HG02571 (cell line): ENCODE measurements around the gene CDC27.
"Not testable (repeated sequence)": the region's sequence is repeated elsewhere in the genome, so short reads cannot be mapped to it uniquely, and the experiment has no call there.

Experiments
- ATAC-seq: cut with Tn5 transposase; IDR thresholded peaks from one replicate; pipeline ENCODE4 v1.9.1; 2021; ENCODE audit warnings: mild to moderate bottlenecking, moderate library complexity; ENCODE audit not compliant: unreplicated experiment

Gene CDC27

DNA sequence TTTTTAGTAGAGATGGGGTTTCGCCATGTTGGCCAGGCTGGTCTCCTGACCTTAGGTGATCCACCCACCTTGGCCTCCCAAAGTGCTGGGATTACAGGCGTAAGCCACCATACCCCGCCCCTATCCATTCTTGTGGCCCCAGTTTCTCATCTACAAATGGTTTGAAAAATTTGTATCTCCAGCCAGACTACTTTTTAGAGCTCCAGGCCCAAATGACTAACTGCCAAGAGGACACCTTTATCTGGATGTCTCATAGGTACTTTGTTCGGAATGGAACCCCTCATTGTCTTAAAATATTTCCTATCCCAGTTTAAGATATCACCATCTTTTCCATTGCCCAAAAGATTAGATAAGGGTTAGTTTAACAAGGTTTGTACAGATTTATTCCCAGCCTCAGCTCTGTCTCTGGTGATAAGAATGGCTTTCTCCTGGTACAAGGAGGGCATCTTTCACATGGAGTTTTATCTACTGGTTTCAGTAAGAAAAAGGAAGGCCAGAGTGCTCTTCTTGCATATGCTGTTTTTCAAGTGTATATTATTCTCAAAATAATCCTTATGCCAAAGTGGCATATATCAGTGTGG lies 4.9 kb upstream of the CDC27 start:
- no peak for ATAC-seq

DNA sequence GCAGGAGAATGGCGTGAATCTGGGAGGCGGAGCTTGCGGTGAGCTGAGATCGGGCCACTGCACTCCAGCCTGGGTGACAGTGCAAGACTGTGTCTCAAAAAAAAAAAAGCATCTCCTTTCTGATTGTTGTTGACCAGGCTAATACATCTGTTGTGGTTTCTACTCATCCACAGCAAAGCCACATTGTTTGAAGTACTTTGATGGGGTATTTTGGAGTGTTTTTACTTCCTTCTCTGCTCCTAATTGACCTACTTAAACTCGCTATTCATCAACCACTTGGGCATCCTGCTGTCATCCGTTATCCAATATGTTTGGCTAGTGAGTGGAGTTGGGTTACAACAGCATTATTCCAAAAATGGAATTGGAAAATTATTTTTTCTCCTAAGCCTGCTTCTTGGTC lies 3.5 kb upstream of the CDC27 start:
- no peak for ATAC-seq

DNA sequence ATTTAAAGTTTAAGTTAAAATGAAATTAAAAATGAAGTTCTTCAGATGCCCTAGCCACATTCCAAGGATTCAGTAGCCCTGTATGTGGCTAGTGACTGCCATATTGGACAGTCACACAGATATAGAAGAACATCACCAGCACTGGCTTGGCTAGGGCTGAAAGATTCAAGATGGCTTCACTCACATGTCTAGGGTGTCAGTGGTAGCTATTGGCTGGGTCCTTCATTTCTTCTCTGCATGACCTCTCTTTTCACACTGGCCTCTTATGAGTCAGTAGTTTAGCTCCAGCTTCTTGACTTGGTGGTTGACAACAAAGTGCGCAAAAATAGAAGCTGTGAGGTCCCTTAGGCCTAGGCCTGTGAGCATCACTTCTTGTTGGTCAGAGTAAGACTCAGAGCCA lies 1.7 kb upstream of the CDC27 start:
- no peak for ATAC-seq

DNA sequence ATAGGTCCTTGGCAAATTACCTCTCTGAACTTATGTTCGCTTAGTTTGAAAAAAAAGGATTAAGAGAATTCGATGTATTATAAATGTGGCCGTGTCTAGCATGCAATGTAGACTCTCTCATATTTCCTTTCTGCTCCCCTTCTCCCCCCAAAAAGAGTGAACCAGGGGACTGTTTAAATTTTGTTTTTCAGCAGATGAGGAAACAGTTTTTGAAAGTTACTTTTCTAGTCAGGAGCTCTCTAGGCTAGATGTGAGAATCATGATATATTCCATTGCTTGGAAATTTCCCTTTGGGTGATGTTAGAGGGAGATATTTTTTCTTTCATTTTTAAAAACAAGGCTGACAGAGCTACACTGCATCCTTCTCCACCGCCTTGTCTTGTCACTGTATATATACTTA lies 1.1 kb upstream of the CDC27 start:
- ATAC-seq: no peak

DNA sequence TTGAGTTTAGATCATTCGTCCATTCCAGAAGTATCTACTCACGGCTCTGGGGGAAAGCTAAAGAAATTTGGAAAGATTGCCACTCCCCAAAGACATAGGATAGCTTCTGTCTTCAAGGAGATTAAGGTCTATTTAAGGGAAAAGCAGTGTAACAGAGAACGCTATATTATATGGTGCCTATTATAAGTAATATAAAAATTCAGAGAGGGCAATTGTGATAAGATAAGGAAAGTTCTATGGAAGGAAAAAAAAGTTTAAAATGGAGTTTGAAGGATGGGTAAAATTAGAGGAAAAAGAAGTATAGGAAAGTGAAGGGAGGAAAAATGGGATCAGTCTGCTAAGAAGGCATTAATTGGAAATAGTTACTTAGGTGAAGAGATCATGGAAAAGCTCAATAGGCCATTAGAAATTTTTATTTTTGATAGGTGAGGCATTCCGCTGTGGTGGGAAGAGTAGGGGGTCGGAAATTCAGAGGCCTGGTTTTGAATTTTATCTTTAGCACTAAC lies 690 bp upstream of the CDC27 start:
- ATAC-seq: no peak

DNA sequence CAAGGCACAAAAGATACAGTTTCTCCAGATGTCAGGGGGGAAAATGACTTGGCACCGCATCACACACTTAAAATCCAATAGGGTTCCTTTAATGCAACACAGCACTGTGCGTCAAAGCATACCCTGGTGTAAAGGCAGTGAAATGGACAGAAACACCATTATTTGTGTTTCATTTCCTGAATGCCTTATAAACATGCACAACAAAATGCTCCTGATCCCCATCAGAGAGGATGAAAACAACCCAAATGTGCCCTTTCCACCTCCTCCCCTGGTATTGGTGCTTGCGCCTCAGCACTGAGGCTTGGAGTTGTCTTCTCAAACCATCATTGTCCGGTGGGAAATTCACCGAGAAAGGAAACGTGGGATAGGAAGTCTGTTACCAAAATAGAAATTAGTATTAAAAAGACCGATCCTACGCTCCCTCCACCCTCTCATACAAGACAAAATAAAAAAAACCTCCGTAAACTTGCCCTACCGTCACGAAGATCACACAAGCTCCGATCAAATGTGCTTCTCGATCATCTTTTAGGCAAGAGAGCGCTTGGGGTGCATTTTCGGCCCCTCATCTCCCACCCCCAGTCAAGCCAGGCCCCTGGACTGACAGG lies 722 bp downstream of the CDC27 start:
- no peak for ATAC-seq

DNA sequence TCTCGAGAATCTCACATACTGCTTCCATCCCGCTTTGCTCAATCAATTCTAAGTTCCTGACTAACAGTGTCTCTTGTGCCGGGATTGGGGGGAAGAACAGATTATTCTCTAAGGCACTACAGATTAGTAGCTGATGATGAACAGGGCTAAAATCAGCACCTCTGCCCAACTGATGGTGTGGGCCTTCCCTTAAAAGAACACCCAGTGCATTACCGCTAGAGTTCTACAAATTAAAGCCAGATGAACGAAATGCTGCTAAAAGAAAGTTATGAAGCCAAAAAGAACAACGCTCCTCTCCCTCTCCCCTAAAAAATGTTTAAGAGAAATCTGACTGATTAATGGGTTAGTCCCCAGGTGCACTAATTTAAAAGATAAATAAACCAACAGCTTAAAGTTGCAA lies 4.4 kb downstream of the CDC27 start:
- ATAC-seq: no peak

DNA sequence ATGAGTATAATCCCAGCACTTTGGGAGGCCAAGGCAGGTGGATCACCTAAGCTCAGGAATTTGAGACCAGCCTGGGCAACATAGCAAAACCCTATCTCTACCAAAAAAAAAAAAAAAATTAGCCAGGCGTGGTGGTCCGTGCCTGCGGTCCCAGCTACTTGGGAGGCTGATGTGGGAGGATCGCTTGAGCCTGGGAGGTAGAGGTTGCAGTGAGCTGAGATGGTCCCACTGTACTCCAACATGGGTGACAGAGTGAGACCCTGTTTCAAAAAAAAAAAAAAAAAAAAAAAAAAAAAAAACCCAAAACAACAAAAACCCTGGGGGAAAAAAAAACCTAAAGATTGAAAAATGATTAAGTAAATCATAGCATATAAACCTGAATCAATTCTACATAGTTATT lies 8.1 kb downstream of the CDC27 start:
- ATAC-seq: not testable (repeated sequence)

DNA sequence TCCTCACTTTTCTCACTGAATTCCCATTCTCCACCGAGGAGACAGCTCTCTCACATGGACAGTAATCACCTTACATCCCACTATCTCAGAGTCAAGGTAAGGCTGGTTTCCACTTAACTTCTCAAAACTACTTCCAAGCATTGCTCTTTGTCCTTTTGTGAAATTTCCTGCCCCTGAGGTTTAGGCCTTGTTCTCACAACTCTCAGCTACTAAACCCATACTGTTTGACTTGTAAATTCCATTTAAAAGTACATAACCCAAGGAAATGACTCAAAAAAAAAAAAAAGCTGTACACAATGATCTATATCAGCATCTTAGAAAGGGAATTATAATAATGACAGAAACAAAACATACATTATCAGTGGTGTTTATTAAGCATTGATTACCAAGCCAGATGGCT lies 8.8 kb downstream of the CDC27 start:
- ATAC-seq: no peak

DNA sequence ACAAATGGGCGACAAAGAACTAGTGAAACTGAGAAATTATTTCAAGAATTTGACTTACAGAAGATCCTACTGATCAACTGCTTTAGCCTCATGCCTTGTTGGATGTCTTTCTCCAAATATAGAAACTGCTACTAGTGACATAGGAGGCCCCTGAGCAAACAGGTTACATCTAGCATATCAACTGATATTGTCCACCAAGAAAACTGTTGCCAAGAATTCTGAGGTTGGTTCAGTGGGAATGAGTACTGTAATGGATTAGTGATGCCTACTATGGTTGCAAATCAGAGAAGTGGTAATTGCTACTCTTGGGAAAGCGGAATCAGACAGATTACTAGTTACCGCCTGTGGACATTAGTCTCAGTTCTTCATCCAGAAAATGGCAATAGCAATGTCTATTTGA lies 10.0 kb downstream of the CDC27 start:
- no peak for ATAC-seq

DNA sequence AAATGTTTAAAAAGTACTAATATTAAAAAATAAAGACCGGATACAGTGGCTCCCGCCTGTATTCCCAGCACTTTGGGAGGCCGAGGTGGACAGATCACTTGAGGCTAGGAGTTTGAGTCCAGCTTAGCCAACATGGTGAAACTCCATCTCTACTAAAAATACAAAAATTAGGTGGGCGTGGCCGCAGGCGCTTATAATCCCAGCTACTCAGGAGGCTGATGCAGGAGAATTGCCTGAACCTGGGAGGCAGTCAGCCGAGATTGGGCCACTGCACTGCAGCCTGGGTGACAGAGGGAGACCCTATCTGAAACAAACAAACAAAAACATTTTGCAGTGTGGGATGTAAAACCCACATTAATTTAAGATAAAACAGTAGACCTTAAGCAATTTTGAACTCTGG lies 11.8 kb downstream of the CDC27 start:
- no peak for ATAC-seq

DNA sequence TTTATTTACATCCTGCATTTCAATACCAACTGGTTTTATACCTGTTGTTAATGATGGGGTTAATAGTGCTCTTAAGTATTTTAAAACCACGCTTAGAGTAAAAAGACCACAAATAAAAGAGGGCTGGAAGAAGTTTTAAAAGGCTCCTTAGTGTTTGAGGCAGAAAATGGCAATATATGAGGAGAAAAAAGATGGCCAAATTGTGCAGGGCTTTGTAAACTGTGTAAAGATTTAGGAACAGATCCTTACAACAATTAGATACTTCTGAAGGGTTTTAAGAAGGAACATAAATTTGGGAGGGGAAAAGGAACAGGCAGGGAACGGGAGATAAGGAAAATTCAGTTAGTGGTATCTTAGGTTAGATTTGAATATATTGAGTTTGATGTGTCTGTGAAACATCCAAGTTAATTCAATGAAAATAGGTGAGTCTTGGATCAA lies 12.7 kb downstream of the CDC27 start:
- ATAC-seq: no peak

DNA sequence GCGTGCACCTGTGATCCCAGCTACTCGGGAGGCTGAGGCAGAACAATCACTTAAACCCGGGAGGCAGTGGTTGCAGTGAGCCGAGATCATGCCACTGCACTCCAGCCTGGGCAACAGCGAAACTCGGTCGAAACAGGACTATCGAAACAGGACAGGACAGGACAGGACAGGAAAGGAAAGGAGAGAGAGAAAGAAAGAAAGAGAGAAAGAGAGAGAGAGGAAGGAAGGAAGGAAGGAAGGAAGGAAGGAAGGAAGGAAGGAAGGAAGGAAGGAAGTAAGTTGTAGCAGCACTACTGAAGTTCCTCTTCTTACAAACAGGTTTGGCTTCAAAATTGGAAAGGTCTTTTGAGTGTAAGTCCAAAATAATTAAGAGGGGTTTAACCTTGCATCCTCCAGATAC lies 14.3 kb downstream of the CDC27 start:
- not testable (repeated sequence) for ATAC-seq

DNA sequence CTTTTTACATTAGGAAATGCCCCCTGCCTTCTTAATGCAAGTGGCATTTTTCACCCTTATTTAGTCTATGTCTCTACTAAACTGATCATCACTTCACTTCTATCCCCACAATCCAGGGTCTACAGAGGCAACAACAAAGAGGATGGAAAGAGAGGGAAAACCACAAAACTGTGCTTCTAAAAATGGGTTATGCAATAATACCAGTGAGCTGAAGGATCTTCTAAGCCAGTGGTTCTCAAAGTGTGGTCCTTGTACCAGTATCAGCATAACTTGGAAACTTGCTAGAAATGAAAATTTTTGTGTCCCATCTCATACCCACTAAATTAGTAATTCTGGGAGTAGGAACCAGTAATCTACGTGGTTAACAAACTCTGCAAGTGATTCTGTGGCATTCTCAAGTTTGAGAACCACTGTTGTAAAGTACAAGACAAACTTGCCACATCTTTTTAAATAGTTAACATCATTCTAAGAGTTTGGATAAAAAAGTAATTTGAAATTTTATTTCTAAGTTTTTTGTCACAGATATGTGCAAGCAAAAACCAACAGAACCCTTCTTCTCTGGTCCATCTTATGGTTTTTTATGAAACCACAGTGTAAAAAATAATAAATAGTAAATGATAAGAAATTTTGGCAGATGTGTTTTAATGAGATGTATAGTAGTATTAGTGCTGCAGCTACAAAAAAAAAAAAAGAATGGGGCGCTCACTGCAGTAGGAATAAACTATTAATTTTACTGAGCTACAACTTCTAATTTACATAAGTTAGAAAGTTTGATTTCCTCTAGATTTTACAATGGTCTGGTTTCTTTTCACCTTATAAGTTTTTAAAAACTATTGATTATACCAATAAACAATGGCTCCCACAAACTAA lies 16.2 kb downstream of the CDC27 start:
- no peak for ATAC-seq

DNA sequence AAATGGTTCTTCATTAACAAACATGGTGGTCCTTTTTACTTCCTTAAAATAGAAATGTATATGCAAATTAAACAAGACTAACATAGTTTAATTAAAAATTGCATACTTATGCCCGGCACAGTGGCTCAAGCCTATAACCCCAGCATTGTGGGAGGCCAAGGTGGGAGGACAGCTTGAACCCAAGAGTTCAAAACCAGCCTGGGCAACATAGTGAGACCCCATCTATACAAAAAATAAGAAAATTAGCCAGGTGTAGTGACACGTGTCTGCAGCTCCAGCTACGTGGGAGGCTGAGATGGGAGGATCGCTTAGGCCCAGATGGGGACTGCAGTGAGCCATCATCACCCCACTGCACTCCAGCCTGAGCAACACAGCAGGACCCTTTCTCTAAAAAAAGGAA lies 18.4 kb downstream of the CDC27 start:
- ATAC-seq: no peak

DNA sequence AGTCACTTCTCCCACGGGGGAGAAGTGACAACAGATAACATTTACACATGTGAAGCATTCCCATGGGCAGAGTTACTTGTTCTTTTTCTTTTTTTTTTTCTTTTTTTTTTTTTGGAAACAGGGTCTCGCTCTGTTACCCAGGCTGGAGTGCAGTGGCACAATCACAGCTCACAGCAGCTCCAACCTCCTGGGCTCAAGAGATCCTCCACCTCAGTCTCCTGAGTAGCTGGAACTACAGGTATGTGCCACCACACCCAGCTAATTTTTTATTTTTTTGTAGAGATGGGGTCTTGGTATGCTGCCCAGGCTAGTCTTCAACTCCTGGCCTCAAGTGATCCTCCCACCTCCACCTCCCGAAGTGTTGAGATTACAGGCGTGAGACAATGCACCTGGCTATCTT lies 20.2 kb downstream of the CDC27 start:
- not testable (repeated sequence) for ATAC-seq

DNA sequence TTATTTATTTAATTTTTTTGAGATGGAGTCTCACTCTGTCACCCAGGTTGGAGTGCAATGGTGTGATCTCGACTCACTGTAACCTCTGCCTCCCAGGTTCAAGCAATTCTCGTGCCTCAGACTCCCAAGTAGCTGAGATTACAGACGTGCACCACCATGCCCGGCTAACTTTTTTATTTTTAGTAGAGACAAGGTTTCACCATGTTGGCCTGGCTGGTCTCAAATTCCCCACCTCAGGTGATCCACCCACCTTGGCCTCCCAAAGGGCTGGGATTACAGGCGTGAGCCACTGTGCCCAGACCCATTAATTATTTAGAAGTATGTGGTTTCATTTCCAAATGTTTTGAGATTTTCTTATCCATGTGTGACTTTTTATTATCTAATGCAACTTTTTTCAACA lies 22.2 kb downstream of the CDC27 start:
- ATAC-seq: not testable (repeated sequence)

DNA sequence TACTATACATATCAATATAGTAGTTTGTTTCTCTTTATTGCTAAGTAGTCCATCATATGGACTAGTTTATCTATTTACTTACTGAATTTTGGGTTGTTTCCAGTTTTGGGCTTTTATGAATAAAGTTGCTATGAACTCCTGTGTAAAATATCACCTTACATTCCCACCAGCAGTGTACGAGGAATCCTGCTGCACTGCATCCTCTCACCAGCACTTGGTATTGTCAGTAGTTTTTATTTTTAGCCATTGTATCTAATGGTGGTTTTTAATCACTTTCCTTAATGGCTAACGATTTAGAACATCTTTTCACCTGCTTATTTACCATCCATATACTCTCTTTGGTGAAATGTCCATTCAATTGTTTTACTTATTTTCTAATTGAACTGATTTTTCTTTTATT lies 24.0 kb downstream of the CDC27 start:
- no peak for ATAC-seq

DNA sequence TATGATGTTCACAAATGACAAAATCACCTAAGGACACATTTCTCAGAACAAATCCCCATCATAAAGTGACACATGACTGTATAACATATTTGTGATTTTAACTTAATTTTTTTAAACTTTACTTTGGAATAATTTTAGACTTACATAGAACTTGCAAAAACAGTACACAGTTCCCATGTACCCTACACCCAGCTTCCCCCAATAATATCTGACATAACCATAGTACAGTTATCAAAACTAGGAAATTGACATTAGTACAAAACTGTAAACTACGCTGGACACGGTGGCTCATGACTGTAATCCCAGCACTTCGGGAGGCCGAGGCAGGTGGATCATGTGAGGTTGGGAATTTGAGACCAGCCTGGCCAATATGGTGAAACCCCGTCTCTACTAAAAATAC lies 24.8 kb downstream of the CDC27 start:
- ATAC-seq: no peak

DNA sequence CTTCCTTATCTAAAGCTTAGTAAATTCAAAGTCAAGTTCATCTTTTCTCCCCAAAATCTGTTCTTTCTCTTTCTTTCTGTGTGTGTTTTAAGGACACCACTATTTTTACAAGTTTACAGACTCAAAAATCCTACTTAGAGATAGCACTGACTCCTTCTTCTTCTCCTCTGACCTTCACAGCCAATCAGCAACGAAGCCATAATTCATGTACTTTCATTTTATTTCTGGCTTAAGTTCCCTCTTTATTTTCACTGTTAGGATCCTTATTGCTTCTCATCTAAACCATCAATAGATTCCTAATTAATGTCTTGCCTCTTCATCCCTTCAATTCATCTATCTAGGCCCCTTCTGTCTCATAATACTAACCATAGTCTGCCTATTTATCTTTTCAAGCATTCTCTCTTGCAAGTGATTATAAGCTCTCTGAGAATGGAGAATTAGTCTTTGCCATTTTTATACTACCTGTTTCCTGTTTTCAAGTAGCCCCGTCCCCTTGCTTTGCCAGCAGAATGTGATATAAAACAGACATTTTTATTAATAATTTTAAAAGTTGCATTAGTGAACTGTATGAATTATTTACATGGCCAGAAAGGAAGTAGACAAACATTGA lies 27.0 kb downstream of the CDC27 start:
- ATAC-seq: no peak

DNA sequence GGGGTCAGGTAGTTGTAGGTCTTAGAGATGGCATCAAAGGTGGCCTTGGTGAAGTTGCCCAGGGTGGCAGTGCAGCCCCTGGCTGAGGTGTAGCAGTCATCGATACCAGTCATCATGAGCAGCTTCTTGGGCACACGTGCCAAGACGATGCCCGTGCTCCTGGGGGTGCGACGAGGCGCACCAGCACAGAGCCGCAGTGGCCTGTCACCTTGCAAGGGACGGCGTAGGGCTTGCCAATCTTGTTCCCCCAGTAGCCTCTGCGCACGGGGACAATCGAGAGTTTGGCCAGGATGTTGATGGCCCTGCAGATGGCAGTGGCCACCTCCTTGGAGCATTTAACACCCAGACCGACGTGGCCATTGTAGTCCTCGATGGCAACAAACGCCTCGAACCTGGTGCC lies 29.8 kb downstream of the CDC27 start:
- no peak for ATAC-seq

DNA sequence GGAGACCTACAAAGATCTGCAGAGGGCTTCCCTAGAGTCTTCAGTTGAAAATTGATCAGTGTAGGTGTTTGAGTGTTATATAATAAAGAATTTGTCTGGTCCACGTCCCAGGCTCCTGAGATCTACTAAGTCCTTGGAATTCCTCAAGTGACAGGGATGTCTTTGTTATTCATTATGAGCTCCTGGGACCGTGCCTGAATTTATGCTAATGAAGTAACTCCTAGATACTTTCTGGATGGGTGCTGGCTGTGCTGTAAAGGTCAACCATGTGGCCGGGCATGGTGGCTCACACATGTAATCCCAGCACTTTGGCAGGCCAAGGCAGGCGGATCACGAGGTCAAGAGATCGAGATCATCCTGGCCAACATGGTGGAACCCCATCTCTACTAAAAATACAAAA lies 43.7 kb downstream of the CDC27 start:
- ATAC-seq: no peak
